SU-DHL-6 (cell line): ENCODE data around the gene FBLN7.

Experiments used
- H2AFZ ChIP-seq: fragments of 200-600 bp; sonication (generic); 2 replicates; pipeline ENCODE4 v1.6.1; 2014; ENCODE audit warnings: low read depth, mild to moderate bottlenecking, moderate library complexity, mixed read lengths, antibody characterized with exemption, low read length; ENCODE audit not compliant: severe bottlenecking
- H3F3A ChIP-seq: fragments of 200-600 bp; shearing (Covaris generic); 2 replicates; pipeline ENCODE4 v1.6.0; 2016; ENCODE audit warnings: antibody characterized with exemption, mild to moderate bottlenecking; ENCODE audit not compliant: insufficient read depth
- H3K27ac ChIP-seq: fragments of 200-600 bp; sonication (generic); 2 replicates; pipeline ENCODE4 v1.5.1; 2016; ENCODE audit warnings: low read depth, mild to moderate bottlenecking, low read length, moderate library complexity, mixed read lengths
- H3K27me3 ChIP-seq: fragments of 200-600 bp; sonication (generic), shearing (Covaris generic); 2 replicates; pipeline ENCODE4 v1.6.0; 2014; ENCODE audit warnings: mild to moderate bottlenecking, low read length
- H3K36me3 ChIP-seq: fragments of 200-600 bp; sonication (generic); 2 replicates; pipeline ENCODE4 v1.6.1; 2014; ENCODE audit warnings: mild to moderate bottlenecking, low read length, mixed read lengths
- H3K4me2 ChIP-seq: fragments of 300-600, 200-600 bp; shearing (Covaris generic), sonication (generic); 2 replicates; pipeline ENCODE4 v1.6.0; 2014; ENCODE audit warnings: low read length, low read depth, mild to moderate bottlenecking; ENCODE audit not compliant: poor library complexity, severe bottlenecking
- H3K4me3 ChIP-seq: fragments of 200-600 bp; sonication (generic); 2 replicates; pipeline ENCODE4 v1.5.1; 2014; ENCODE audit warnings: antibody characterized with exemption, low read length, mild to moderate bottlenecking, mixed read lengths; ENCODE audit not compliant: insufficient read depth, poor library complexity, severe bottlenecking
- H3K79me2 ChIP-seq: fragments of 200-600 bp; sonication (generic); 2 replicates; pipeline ENCODE4 v1.6.1; 2014; ENCODE audit warnings: mild to moderate bottlenecking, low read length, moderate library complexity; ENCODE audit not compliant: insufficient read depth
- H3K9ac ChIP-seq: fragments of 200-600 bp; sonication (generic); 2 replicates; pipeline ENCODE4 v1.7.0; 2014; ENCODE audit warnings: mild to moderate bottlenecking, low read length
- H3K9me2 ChIP-seq: fragments of 200-600 bp; sonication (generic); replicated peaks from 2 replicates; pipeline ENCODE4 v1.6.1; 2014; ENCODE audit warnings: low read length; ENCODE audit not compliant: insufficient read depth
- H3K9me3 ChIP-seq: fragments of 200-600 bp; sonication (generic); 2 replicates; pipeline ENCODE4 v1.6.1; 2014; ENCODE audit warnings: low read length, mixed read lengths; ENCODE audit not compliant: insufficient read depth
- H4K20me1 ChIP-seq: fragments of 200-600 bp; sonication (generic); 2 replicates; pipeline ENCODE4 v1.6.1; 2014; ENCODE audit warnings: low read depth, mild to moderate bottlenecking, antibody characterized with exemption, low read length, moderate library complexity, mixed read lengths
- EZH2phosphoT487 ChIP-seq: fragments of 200-600 bp; sonication (generic), shearing (Covaris generic); conservative IDR thresholded peaks from 2 replicates; pipeline ENCODE4 v1.6.1; 2018; ENCODE audit warnings: mild to moderate bottlenecking, antibody characterized with exemption, low read length, moderate library complexity, mixed read lengths
- TF ChIP-seq, protein P1 (sequence below): fragments of 200-600 bp; sonication (generic); IDR thresholded peaks from one replicate; pipeline ENCODE4 v1.5.1; 2017; ENCODE audit warnings: antibody characterized with exemption, mild to moderate bottlenecking, low read length, moderate library complexity; ENCODE audit not compliant: insufficient read depth, poor library complexity, severe bottlenecking

The FBLN7 gene

DNA sequence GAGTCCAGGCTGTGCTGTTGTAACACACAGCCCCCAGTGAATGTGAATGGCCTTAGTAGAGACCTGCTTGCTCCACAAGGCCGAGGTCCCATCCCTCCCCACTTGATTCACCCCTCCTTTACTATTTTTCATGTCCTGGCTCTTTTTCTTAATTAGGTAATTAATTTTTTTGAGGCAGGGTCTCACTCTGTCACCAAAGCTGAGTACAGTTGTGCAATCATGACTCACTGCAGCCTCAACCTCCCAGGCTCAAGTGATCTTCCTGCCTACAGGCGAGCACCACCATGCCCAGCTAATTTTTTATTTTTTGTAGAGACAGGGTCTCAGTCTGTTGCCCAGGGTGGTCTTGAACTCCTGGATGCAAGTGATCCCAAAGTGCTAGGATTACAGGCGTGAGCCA, 19.3 kb downstream of the FBLN7 start:
- H3F3A ChIP-seq = peaks cover 5% of the 10 kb centered on the region
- TF ChIP-seq, protein P1, sequence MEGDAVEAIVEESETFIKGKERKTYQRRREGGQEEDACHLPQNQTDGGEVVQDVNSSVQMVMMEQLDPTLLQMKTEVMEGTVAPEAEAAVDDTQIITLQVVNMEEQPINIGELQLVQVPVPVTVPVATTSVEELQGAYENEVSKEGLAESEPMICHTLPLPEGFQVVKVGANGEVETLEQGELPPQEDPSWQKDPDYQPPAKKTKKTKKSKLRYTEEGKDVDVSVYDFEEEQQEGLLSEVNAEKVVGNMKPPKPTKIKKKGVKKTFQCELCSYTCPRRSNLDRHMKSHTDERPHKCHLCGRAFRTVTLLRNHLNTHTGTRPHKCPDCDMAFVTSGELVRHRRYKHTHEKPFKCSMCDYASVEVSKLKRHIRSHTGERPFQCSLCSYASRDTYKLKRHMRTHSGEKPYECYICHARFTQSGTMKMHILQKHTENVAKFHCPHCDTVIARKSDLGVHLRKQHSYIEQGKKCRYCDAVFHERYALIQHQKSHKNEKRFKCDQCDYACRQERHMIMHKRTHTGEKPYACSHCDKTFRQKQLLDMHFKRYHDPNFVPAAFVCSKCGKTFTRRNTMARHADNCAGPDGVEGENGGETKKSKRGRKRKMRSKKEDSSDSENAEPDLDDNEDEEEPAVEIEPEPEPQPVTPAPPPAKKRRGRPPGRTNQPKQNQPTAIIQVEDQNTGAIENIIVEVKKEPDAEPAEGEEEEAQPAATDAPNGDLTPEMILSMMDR = no peak
- TF ChIP-seq EZH2phosphoT487 = no peak
- no peaks in the 10 kb centered on the region for H3K79me2 ChIP-seq
- H3K9me3 ChIP-seq = no peaks in the 10 kb centered on the region
- H3K4me3 ChIP-seq = no peak overlapping the region
- H3K9ac ChIP-seq = no peak overlapping the region
- no peaks in the 10 kb centered on the region for H3K27me3 ChIP-seq
- no peak overlapping the region for H3K4me2 ChIP-seq
- no peaks in the 10 kb centered on the region for H3K9me2 ChIP-seq
- no peaks in the 10 kb centered on the region for H3K36me3 ChIP-seq
- no peak overlapping the region for H2AFZ ChIP-seq
- H3K27ac ChIP-seq = no peak overlapping the region
- no peaks in the 10 kb centered on the region for H4K20me1 ChIP-seq

DNA sequence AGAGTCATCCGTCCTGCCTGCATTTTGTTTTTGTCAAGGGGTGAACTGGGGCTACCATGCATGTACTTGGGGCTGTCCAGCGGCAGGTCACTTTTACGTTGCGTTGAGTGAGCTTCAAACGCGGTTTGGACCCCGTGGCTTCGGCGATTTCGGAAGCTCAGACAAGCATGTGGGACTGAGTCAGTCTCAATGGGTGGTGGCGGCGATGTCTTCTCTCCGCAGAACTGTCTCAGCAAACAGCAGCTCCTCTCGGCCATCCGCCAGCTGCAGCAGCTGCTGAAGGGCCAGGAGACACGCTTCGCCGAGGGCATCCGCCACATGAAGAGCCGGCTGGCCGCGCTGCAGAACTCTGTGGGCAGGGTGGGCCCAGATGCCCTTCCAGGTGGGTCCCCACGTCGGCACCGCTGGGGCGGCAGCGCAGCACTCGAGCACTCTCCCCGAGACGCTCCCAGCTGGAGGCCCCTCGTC, 21.3 kb downstream of the FBLN7 start:
- Histone ChIP-seq H3K27ac (peak overlapping the region; percentile 67), H3K9ac (peak overlapping the region; percentile 14; the same call in 1 of the 2 replicates), H3K9me3 (no peaks in the 10 kb centered on the region), H3K4me2 (peak overlapping the region; percentile 51), H3K9me2 (no peaks in the 10 kb centered on the region), H3K79me2 (no peaks in the 10 kb centered on the region), H2AFZ (peak overlapping the region; percentile 65), H4K20me1 (no peaks in the 10 kb centered on the region), H3K27me3 (no peaks in the 10 kb centered on the region), H3F3A (peaks cover 5% of the 10 kb centered on the region), H3K4me3 (peak overlapping the region; percentile 13), H3K36me3 (no peaks in the 10 kb centered on the region)
- TF ChIP-seq EZH2phosphoT487 = no peak
- TF ChIP-seq, protein P1 = no peak

DNA sequence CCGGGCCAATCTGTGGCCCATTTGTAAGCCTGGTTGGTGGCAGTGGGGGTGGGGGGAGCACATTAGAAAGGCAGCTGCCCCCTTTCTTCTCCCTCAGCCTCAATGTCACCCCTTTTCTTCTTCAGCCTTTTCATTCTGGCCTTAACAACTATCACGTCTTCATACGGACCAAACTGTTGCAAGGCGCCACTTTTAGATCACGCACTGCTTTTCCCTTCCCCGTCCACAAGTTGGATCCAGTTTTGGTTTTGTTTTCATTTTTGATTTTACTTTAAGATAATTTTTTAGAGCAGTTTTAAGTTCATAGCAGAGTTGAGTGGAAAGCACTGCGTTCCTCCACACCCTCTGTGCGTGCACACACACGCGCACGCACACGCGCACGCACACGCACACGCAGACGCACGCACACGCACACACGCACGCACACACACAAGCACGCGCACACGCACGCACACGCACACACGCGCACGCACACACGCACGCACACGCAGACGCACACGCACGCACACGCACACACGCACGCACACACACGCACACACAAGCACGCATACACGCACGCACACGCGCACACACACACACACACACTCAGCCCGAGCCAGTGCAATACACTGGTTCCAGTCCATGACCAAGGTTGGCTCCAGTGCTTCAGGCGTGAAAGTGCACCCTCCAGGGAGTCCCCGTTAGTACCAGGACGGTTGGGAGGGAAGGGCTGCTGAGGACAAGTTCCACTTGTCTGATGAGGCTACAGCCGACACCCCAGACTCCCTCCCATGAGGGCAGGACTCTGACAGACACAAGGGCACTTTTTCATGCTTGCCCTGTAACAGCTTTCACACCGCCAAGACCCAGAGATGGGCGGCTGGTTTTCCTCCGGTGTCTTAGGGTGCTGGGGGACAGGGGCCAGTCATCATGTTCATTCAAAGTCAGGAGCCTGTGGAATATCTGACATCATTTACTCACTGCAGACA, 22.4 kb downstream of the FBLN7 start:
- Histone ChIP-seq H3K36me3 (no peaks in the 10 kb centered on the region), H3F3A (peaks cover 5% of the 10 kb centered on the region), H3K4me2 (no peak overlapping the region), H2AFZ (no peak overlapping the region), H3K27ac (no peak overlapping the region), H3K9me3 (no peaks in the 10 kb centered on the region), H3K27me3 (no peaks in the 10 kb centered on the region), H3K9ac (no peak overlapping the region), H3K79me2 (no peaks in the 10 kb centered on the region), H3K9me2 (no peaks in the 10 kb centered on the region), H3K4me3 (no peak overlapping the region), H4K20me1 (no peaks in the 10 kb centered on the region)
- TF ChIP-seq EZH2phosphoT487 = no peak
- TF ChIP-seq, protein P1 = no peak
